Endodermal cell (in vitro differentiated cells): ENCODE measurements around the gene NAV2. TPM values are rescaled to one million over a fixed set of nuclear protein-coding genes. Genes with fewer than 3 reads are reported as not detected.

Experiments
- DNase-seq: peaks from one replicate; pipeline ENCODE4 v3.0.0-alpha.2; 2017
- H3K27ac ChIP-seq: 2 replicates; pipeline ENCODE4 v1.5.1; 2013; ENCODE audit warnings: mild to moderate bottlenecking, low read depth, low read length, moderate library complexity
- H3K27me3 ChIP-seq: 2 replicates; pipeline ENCODE4 v1.6.1; 2013; ENCODE audit warnings: mild to moderate bottlenecking, low read length, moderate library complexity; ENCODE audit not compliant: insufficient read depth, control insufficient read depth, poor library complexity, severe bottlenecking
- H3K36me3 ChIP-seq: 2 replicates; pipeline ENCODE4 v1.7.0; 2013; ENCODE audit warnings: mild to moderate bottlenecking, low read length, moderate library complexity; ENCODE audit not compliant: control insufficient read depth, insufficient read depth
- H3K4me1 ChIP-seq: one replicate; pipeline ENCODE4 v1.7.0; 2013; ENCODE audit warnings: low read length; ENCODE audit not compliant: control insufficient read depth, insufficient read depth
- H3K4me3 ChIP-seq: 2 replicates; pipeline ENCODE4 v1.5.1; 2013; ENCODE audit warnings: mild to moderate bottlenecking, low read length, moderate library complexity
- H3K9ac ChIP-seq: 2 replicates; pipeline ENCODE4 v1.6.1; 2013; ENCODE audit warnings: mild to moderate bottlenecking, low read length, moderate library complexity; ENCODE audit not compliant: poor library complexity, severe bottlenecking; ENCODE audit errors: extremely low read depth
- H3K9me3 ChIP-seq: 2 replicates; pipeline ENCODE4 v1.6.1; 2013; ENCODE audit warnings: mild to moderate bottlenecking, low read length, moderate library complexity; ENCODE audit not compliant: control insufficient read depth
- H3K27ac Mint-ChIP-seq: 2 replicates; pipeline ENCODE4 v1.8.0; 2020; ENCODE audit warnings: mixed read lengths
- H3K27me3 Mint-ChIP-seq: 2 replicates; pipeline ENCODE4 v1.8.0; 2021; ENCODE audit warnings: mild to moderate bottlenecking, mixed read lengths; ENCODE audit not compliant: insufficient read depth
- H3K36me3 Mint-ChIP-seq: 2 replicates; pipeline ENCODE4 v1.8.0; 2020; ENCODE audit warnings: low read depth, mixed read lengths
- H3K4me1 Mint-ChIP-seq: 2 replicates; pipeline ENCODE4 v1.8.0; 2020; ENCODE audit warnings: mixed read lengths
- H3K4me3 Mint-ChIP-seq: 2 replicates; pipeline ENCODE4 v1.8.0; 2020; ENCODE audit warnings: mild to moderate bottlenecking, moderate library complexity, mixed read lengths
- H3K9me3 Mint-ChIP-seq: 2 replicates; pipeline ENCODE4 v1.8.0; 2020; ENCODE audit warnings: mild to moderate bottlenecking, mixed read lengths
- CTCF ChIP-seq: fragments of 200-600 bp; sonication (generic); conservative IDR thresholded peaks from 2 replicates; pipeline ENCODE4 v1.5.0; 2021; ENCODE audit warnings: antibody characterized with exemption, mild to moderate bottlenecking
- WGBS, 2 experiments: methylation state at CpG; one replicate each; pipeline versions ENCODE4 v1.1.5 to v1.1.7; 2013; ENCODE audit warnings: missing lambda C conversion rate in 2 of 2, mixed read lengths in 1 of 2; ENCODE audit not compliant: insufficient coverage in 1 of 2, insufficient read length in 1 of 2; 5-methylcytosine and 5-hydroxymethylcytosine counted together
- total RNA-seq, 2 donors: library from RNA; stranded (reverse); fragmentation: NEBNext Ultra II Directional in 1 of 2; extraction: Animal tissue kit (Norgen Biotek cat#: 25700) in 1 of 2; gene quantifications; 2 replicates in 1 of 2; 3 replicates in 1 of 2; pipeline ENCODE4 v1.2.1, GENCODE V29; 2021

NAV2 gene
- total RNA-seq, 2 donors from 2014 or later = 37.1 to 42.4 TPM

DNA sequence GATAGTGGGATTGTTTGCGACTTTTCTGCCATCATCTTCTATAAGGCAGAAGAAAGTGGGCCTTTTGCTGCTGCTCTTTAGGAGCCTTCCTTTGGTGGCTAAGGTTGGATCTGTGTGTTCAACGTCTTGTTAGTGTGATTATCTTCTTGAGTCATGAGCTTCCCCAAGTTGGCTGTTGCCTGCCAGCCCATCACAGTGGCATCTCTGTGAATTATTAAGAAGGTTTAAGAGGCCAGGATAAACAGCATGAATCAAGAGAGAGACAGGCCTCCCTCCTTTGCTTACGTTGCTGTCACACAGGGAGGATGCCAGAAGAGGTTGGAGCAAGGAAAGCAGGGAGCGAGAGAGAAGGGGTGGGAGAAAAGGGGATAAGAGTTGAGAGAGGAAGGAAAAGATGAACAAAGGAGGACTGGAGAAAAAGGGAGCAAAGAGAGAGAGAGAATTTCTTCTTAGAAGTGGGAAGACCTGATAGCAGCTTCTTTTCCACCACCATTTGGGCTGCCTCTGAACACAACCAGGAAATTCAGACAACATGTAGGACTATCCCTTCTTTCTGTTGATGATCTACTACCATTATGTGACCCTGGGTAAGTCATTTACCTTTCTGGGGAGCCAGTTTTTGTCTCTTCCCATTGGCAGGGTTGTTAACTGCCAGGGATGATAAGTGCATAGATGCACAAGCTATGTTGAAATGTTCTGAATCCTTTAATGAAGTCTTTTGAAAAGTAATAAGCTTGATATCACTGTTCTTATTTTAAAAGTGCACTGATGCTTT is 126.5 kb downstream of the NAV2 start:
- H3K4me1 Mint-ChIP-seq = no peaks in the 10 kb centered on the region
- no peaks in the 10 kb centered on the region for H3K27me3 Mint-ChIP-seq
- H3K36me3 Mint-ChIP-seq = peaks cover under 1% of the 10 kb centered on the region
- Histone ChIP-seq H3K4me1 (no peaks in the 10 kb centered on the region), H3K4me3 (no peak overlapping the region), H3K9me3 (no peaks in the 10 kb centered on the region), H3K36me3 (no peaks in the 10 kb centered on the region), H3K9ac (no peak overlapping the region), H3K27ac (no peak overlapping the region), H3K27me3 (no peaks in the 10 kb centered on the region)
- no peak overlapping the region for H3K4me3 Mint-ChIP-seq
- peaks cover under 1% of the 10 kb centered on the region for H3K9me3 Mint-ChIP-seq
- no peak overlapping the region for H3K27ac Mint-ChIP-seq
- WGBS, 2 experiments = 78 to 86% methylated on average over 3 to 4 of the region's 4 CpGs
- no peak for DNase-seq
- no peak for TF ChIP-seq CTCF

- H3K27ac Mint-ChIP-seq = no peak overlapping the region
- H3K9me3 Mint-ChIP-seq = no peaks in the 10 kb centered on the region
- TF ChIP-seq CTCF = no peak
- H3K36me3 Mint-ChIP-seq = no peaks in the 10 kb centered on the region
- Histone ChIP-seq H3K36me3 (no peaks in the 10 kb centered on the region), H3K9ac (no peak overlapping the region), H3K4me3 (no peak overlapping the region), H3K4me1 (no peaks in the 10 kb centered on the region), H3K9me3 (no peaks in the 10 kb centered on the region), H3K27me3 (no peaks in the 10 kb centered on the region), H3K27ac (no peak overlapping the region)
- H3K27me3 Mint-ChIP-seq = no peaks in the 10 kb centered on the region
- DNase-seq = no peak
- H3K4me1 Mint-ChIP-seq = no peaks in the 10 kb centered on the region
- no peak overlapping the region for H3K4me3 Mint-ChIP-seq
Measured at GRCh38 chr11:19840961-19841360, 128.3 kb downstream of the NAV2 start.

DNA sequence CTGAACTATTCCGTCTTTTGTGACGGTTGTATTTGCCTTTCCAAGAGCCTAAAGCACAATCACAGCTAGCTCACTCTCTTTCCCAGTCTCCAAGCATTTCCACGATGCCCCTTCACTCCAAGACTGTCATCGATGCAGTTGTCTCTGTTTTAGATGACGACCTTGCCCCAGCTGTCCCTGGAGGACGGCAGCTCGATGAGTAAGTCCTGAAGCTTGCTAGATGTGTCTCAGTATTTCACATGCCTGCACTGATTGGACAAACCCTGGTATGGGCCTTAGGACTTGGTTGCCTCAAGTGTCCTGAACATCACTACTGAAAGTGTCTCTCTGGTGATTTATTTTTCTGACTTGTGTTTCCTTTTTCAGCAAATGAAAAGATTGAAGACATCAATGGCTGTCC is 129.9 kb downstream of the NAV2 start:
- Histone ChIP-seq H3K9me3 (no peaks in the 10 kb centered on the region), H3K27me3 (no peaks in the 10 kb centered on the region), H3K9ac (no peak overlapping the region), H3K27ac (no peak overlapping the region), H3K4me1 (no peaks in the 10 kb centered on the region), H3K36me3 (no peaks in the 10 kb centered on the region), H3K4me3 (no peak overlapping the region)
- no peak overlapping the region for H3K27ac Mint-ChIP-seq
- WGBS, 2 experiments = 91 to 94% methylated on average over 7 of the region's 7 CpGs
- no peak overlapping the region for H3K4me3 Mint-ChIP-seq
- no peak for DNase-seq
- H3K27me3 Mint-ChIP-seq = no peaks in the 10 kb centered on the region
- TF ChIP-seq CTCF = no peak
- H3K36me3 Mint-ChIP-seq = no peaks in the 10 kb centered on the region
- H3K4me1 Mint-ChIP-seq = no peaks in the 10 kb centered on the region
- no peaks in the 10 kb centered on the region for H3K9me3 Mint-ChIP-seq
